ENCODE results near the gene TSEN15. TPM values are rescaled to one million over a fixed set of nuclear protein-coding genes. Genes with fewer than 3 reads are reported as not detected.

The TSEN15 gene
- total RNA-seq, 2 experiments from 2014 or later: 11.2 to 12.2 TPM

- Mint-ChIP-seq H3K4me1 (ENCODE audit: low read depth) (no peaks in the 10 kb centered on the region), H3K27ac (no peak overlapping the region), H3K4me3 (no peak overlapping the region), H3K27me3 (peaks cover 5% of the 10 kb centered on the region), H3K9me3 (no peaks in the 10 kb centered on the region), H3K36me3 (ENCODE audit: low read depth) (no peaks in the 10 kb centered on the region)
- Histone ChIP-seq H3K4me1 (ENCODE audit: insufficient read depth, low read length) (no peaks in the 10 kb centered on the region), H3K27ac (ENCODE audit: low read depth in 1 of 2, low read length in 2 of 2) (no peak overlapping the region), H3K27me3 (ENCODE audit: control insufficient read depth in 1 of 2, insufficient read depth in 2 of 2, low read length in 2 of 2) (peaks cover 0 to 4% of the 10 kb centered on the region in 2 experiments), H3K36me3 (ENCODE audit: insufficient read depth, low read length) (no peaks in the 10 kb centered on the region), H3K9me3 (ENCODE audit: control insufficient read depth in 1 of 2, insufficient read depth in 1 of 2, low read length in 2 of 2) (no peaks in the 10 kb centered on the region), H3K4me3 (ENCODE audit: low read length) (no peak overlapping the region)
- CTCF ChIA-PET: no interaction called here
- no peak for TF ChIP-seq CTCF (IDR thresholded peaks at IDR 0.05)
- intact Hi-C loops (cut with DNase I, micrococcal nuclease): no loop called here
- DNase-seq (no peak), ATAC-seq (ENCODE audit: poor library complexity) (no peak)
- POLR2A ChIA-PET: no interaction called here
Measured at GRCh38 chr1:184018622-184019021, 32.9 kb upstream of the TSEN15 start.

GRCh38 chr1:184019069-184019468, 32.5 kb upstream of the TSEN15 start:
- TF ChIP-seq CTCF (IDR thresholded peaks at IDR 0.05): no peak
- no peak for DNase-seq
- Histone ChIP-seq H3K4me3 (ENCODE audit: low read length) (no peak overlapping the region), H3K4me1 (ENCODE audit: insufficient read depth, low read length) (no peaks in the 10 kb centered on the region), H3K9me3 (ENCODE audit: control insufficient read depth in 1 of 2, insufficient read depth in 1 of 2, low read length in 2 of 2) (no peaks in the 10 kb centered on the region), H3K36me3 (ENCODE audit: insufficient read depth, low read length) (no peaks in the 10 kb centered on the region), H3K27ac (ENCODE audit: low read depth in 1 of 2, low read length in 2 of 2) (no peak overlapping the region), H3K27me3 (ENCODE audit: control insufficient read depth in 1 of 2, insufficient read depth in 2 of 2, low read length in 2 of 2) (peaks cover 0 to 4% of the 10 kb centered on the region in 2 experiments)
- no peaks in the 10 kb centered on the region for H3K36me3 Mint-ChIP-seq (ENCODE audit: low read depth)
- no peaks in the 10 kb centered on the region for H3K4me1 Mint-ChIP-seq (ENCODE audit: low read depth)
- intact Hi-C loops (cut with DNase I, micrococcal nuclease): no loop called here
- ChIA-PET POLR2A (no interaction called here), CTCF (no interaction called here)
- no peak for ATAC-seq (ENCODE audit: poor library complexity)
- no peak overlapping the region for H3K27ac Mint-ChIP-seq
- H3K9me3 Mint-ChIP-seq: no peaks in the 10 kb centered on the region
- H3K27me3 Mint-ChIP-seq: peaks cover under 1% of the 10 kb centered on the region
- no peak overlapping the region for H3K4me3 Mint-ChIP-seq

- no peaks in the 10 kb centered on the region for H3K36me3 ChIP-seq (ENCODE audit: insufficient read depth, low read length)
- intact Hi-C loops (cut with DNase I, micrococcal nuclease): no loop called here
- ChIA-PET CTCF (no interaction called here), POLR2A (no interaction called here)
- no peak for TF ChIP-seq CTCF (IDR thresholded peaks at IDR 0.05)
- H3K27me3 Mint-ChIP-seq: no peaks in the 10 kb centered on the region
- H3K36me3 Mint-ChIP-seq (ENCODE audit: low read depth): no peaks in the 10 kb centered on the region
- H3K9me3 Mint-ChIP-seq: no peaks in the 10 kb centered on the region
- H3K4me1 Mint-ChIP-seq (ENCODE audit: low read depth): no peaks in the 10 kb centered on the region
- no peaks in the 10 kb centered on the region for H3K9me3 ChIP-seq (ENCODE audit: control insufficient read depth in 1 of 2, insufficient read depth in 1 of 2, low read length in 2 of 2)
- peaks cover 0 to 4% of the 10 kb centered on the region in 2 experiments for H3K27me3 ChIP-seq (ENCODE audit: control insufficient read depth in 1 of 2, insufficient read depth in 2 of 2, low read length in 2 of 2)
- no peaks in the 10 kb centered on the region for H3K4me1 ChIP-seq (ENCODE audit: insufficient read depth, low read length)
- no peak overlapping the region for H3K27ac Mint-ChIP-seq
- H3K4me3 Mint-ChIP-seq: no peak overlapping the region
- DNase-seq: no peak
- ATAC-seq (ENCODE audit: poor library complexity): no peak
- no peak overlapping the region for H3K27ac ChIP-seq (ENCODE audit: low read depth in 1 of 2, low read length in 2 of 2)
- no peak overlapping the region for H3K4me3 ChIP-seq (ENCODE audit: low read length)
Measured at GRCh38 chr1:184019506-184019905, 32.0 kb upstream of the TSEN15 start.

Data from CD4-positive, alpha-beta T cell (primary cell).